Measurements from ENCODE around the gene CAV2.
A peak's percentile ranks its signal among the peaks of the same experiment; 100 is the strongest.

The CAV2 gene

GRCh38 chr7:116496653-116497052 lies 2.9 kb upstream of the CAV2 start:
- DNase-seq = no peak

- DNase-seq = no peak
These were observed 1.8 kb upstream of the CAV2 start for GRCh38 chr7:116497708-116498107.

GRCh38 chr7:116500078-116500853 lies 728 bp downstream of the CAV2 start:
- peak; percentile 58 for DNase-seq

- no peak for DNase-seq
These were observed 2.1 kb downstream of the CAV2 start for GRCh38 chr7:116501425-116502167.

- no peak for DNase-seq
These were observed 2.9 kb downstream of the CAV2 start for GRCh38 chr7:116502201-116503096.

- DNase-seq = no peak
These were observed 4.3 kb downstream of the CAV2 start for GRCh38 chr7:116503835-116504234.

- DNase-seq = no peak
These were observed 5.7 kb downstream of the CAV2 start for GRCh38 chr7:116505278-116505677.

- no peak for DNase-seq
These were observed 6.3 kb downstream of the CAV2 start for GRCh38 chr7:116505823-116506222.

GRCh38 chr7:116509982-116510579 lies 10.5 kb downstream of the CAV2 start:
- DNase-seq = no peak

- no peak for DNase-seq
These were observed 11.3 kb downstream of the CAV2 start for GRCh38 chr7:116510795-116511194.

GRCh38 chr7:116511552-116512519 lies 12.3 kb downstream of the CAV2 start:
- no peak for DNase-seq

GRCh38 chr7:116512520-116513188 lies 13.1 kb downstream of the CAV2 start:
- no peak for DNase-seq

- DNase-seq = no peak
These were observed 16.0 kb downstream of the CAV2 start for GRCh38 chr7:116515584-116515983.

- DNase-seq = no peak
These were observed 16.8 kb downstream of the CAV2 start for GRCh38 chr7:116516324-116516723.

- DNase-seq = no peak
These were observed 18.1 kb downstream of the CAV2 start for GRCh38 chr7:116517626-116518025.

GRCh38 chr7:116518961-116519360 lies 19.4 kb downstream of the CAV2 start:
- DNase-seq = no peak

- no peak for DNase-seq
These were observed 21.6 kb downstream of the CAV2 start for GRCh38 chr7:116521046-116521664.

- DNase-seq = no peak
These were observed 22.7 kb downstream of the CAV2 start for GRCh38 chr7:116522247-116522646.

- no peak for DNase-seq
These were observed 24.7 kb downstream of the CAV2 start for GRCh38 chr7:116524221-116524608.

- DNase-seq = peak; percentile 28
These were observed 25.2 kb downstream of the CAV2 start, which contains the start of gene CAV1 for GRCh38 chr7:116524609-116525297. CAV1 (plus strand) TSS chr7:116525036; CDS start chr7:116525063, 27 bp downstream.

All from stimulated activated CD4-positive, alpha-beta T cell treated with anti-CD3 and anti-CD28 coated beads, Interleukin-1b, Interleukin-23, amount 100 ng/mL, for 48 hours (primary cell).